ENCODE results near the gene ISG15. TPM values are rescaled to one million over a fixed set of nuclear protein-coding genes. Genes with fewer than 3 reads are reported as not detected.

ISG15 gene
- total and polyA plus RNA-seq, 2 of the 13 experiments (the other 11 are each of a cell fraction or from before 2014, with no cell fraction given), result 42.1 to 54.9 TPM

DNA sequence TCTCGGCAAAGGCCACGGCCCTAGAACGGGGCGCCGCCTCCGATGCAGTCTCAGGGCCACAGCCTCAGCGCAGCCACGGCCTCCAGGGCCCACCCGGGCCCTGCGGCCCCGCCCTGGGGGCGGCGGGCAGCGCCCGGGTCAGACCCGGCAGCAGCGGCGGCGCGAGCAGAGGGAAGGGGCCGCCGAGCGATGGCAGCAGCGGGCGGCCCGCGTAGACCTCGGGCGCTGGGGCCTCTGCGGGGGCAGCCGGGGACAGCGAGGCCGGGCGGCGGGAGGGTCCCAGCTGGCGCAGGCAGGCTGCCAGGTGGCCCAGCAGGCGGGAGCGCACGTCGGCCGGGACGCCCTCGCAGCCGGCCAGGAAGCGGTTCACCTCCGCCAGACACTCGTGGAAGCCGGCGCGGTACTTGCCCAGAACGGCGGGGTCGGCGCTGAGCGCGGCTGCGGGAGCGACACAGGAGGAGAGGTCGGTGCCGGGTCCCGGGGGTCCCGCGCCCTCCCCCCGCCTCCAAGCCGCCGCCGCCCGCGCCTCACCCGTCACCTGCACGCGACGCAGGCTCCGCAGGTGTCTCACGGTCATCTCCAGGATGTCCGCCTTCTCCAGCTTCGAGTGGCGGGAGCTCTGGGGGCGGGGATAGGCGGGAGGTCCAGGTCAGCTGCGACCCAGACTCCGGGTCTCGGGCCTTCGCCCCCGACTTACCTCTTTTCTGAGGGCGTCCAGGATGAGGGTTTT is 14.1 kb upstream of the ISG15 start:
- no peaks in the 10 kb centered on the region for H3K27me3 ChIP-seq (ENCODE audit: control insufficient read depth in 1 of 2, insufficient read depth in 2 of 2, low read length in 2 of 2)
- H2AFZ ChIP-seq (ENCODE audit: low read length), result no peak overlapping the region
- peak overlapping the region; percentile 97 for H3K27ac ChIP-seq (ENCODE audit: extremely low read length, insufficient read depth, low read length)
- peak overlapping the region; percentile 84 for H3K9ac ChIP-seq (ENCODE audit: insufficient read depth, low read depth, low read length)
- CTCF ChIA-PET (ENCODE audit: low intra/inter-chr PET ratio, low total read pairs), result no interaction called here
- no peaks in the 10 kb centered on the region for H3K9me3 ChIP-seq (ENCODE audit: low read length)
- peak overlapping the region; percentile 63 to 78 (median 78) for H3K4me3 ChIP-seq (replicated peaks in 1 of 3; ENCODE audit: insufficient read depth in 1 of 3, low read depth in 2 of 3, low read length in 3 of 3)
- POLR2A ChIA-PET, result interaction anchor here (1.0 to 3.2 kb wide), 5 partner anchors 7 to 20 kb away, joined by 3 to 13 read pairs (median 6); partner anchors contain the start of genes ISG15 and PERM1
- FAIRE-seq (no peak), DNase-seq (ENCODE audit: low spot score) (no peak), ATAC-seq (peak; percentile 7)
- intact Hi-C loops (cut with micrococcal nuclease; ENCODE audit: unreplicated experiment), result no loop called here
- in situ Hi-C loops (cut with HindIII; ENCODE audit: extremely low pct_ligation_motif_present, low pct_unique_long_range_greater_than_20kb), result no loop called here
- peaks cover 12% of the 10 kb centered on the region for H3K79me2 ChIP-seq (ENCODE audit: insufficient read depth, low read length)
- H4K20me1 ChIP-seq (ENCODE audit: insufficient read depth, low read length), result peaks cover 4% of the 10 kb centered on the region; the same call in 1 of the 2 replicates
- H3K4me2 ChIP-seq (ENCODE audit: low read depth, low read length), result peak overlapping the region; percentile 92
- H3K36me3 ChIP-seq (replicated peaks in 1 of 2; ENCODE audit: control insufficient read depth in 1 of 2, insufficient read depth in 2 of 2, low read length in 2 of 2), result no peaks in the 10 kb centered on the region
- peaks cover 57% of the 10 kb centered on the region for H3K4me1 ChIP-seq (ENCODE audit: insufficient read depth, low read length)
- no CpG with 5 or more reads among the region's 86 CpGs for WGBS (ENCODE audit: low lambda C conversion rate)
- TSS peak; percentile 75 for BruUV-seq (replicated peaks)
- peak; percentile 44; the same call in 1 of the 2 replicates for TF ChIP-seq FOXC1 (CRISPR knock-in tag; IDR thresholded peaks at IDR 0.05; ENCODE audit: borderline replicate concordance)
- no peak for TF ChIP-seq SIX4 (CRISPR knock-in tag; IDR thresholded peaks at IDR 0.05)
- 0 out of 2 replicates have a peak, but pooled peaks have one; percentile 32 for TF ChIP-seq ZNF253 (CRISPR knock-in tag; IDR thresholded peaks at IDR 0.05; ENCODE audit: borderline replicate concordance)
- TF ChIP-seq EP300 (IDR thresholded peaks at IDR 0.05; ENCODE audit: low read depth in 2 of 2, low read length in 2 of 2), result no peak
- no peak for TF ChIP-seq EP300 (CRISPR knock-in tag; IDR thresholded peaks at IDR 0.05; ENCODE audit: borderline replicate concordance)
- no peak for TF ChIP-seq SMARCC2 (IDR thresholded peaks at IDR 0.05)
- peak; percentile 47; the same call in 1 of the 2 replicates for TF ChIP-seq ZFY (CRISPR knock-in tag; IDR thresholded peaks at IDR 0.05)
- no peak for TF ChIP-seq ZBTB42 (CRISPR knock-in tag; IDR thresholded peaks at IDR 0.05)
- TF ChIP-seq ATF7-NPFF (CRISPR knock-in tag; IDR thresholded peaks at IDR 0.05; ENCODE audit: low read depth), result peak; percentile 52; the same call in 1 of the 2 replicates
- peak; percentile 36; the same call in 1 of the 2 replicates for TF ChIP-seq ZNF501 (CRISPR knock-in tag; IDR thresholded peaks at IDR 0.05)
- no peak for TF ChIP-seq MAF1 (CRISPR knock-in tag; IDR thresholded peaks at IDR 0.05; ENCODE audit: borderline replicate concordance)
- peak; percentile 71 for TF ChIP-seq ZNF777 (CRISPR knock-in tag; IDR thresholded peaks at IDR 0.05)
- TF ChIP-seq, protein P1, sequence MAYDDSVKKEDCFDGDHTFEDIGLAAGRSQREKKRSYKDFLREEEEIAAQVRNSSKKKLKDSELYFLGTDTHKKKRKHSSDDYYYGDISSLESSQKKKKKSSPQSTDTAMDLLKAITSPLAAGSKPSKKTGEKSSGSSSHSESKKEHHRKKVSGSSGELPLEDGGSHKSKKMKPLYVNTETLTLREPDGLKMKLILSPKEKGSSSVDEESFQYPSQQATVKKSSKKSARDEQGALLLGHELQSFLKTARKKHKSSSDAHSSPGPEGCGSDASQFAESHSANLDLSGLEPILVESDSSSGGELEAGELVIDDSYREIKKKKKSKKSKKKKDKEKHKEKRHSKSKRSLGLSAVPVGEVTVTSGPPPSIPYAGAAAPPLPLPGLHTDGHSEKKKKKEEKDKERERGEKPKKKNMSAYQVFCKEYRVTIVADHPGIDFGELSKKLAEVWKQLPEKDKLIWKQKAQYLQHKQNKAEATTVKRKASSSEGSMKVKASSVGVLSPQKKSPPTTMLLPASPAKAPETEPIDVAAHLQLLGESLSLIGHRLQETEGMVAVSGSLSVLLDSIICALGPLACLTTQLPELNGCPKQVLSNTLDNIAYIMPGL (CRISPR knock-in tag; IDR thresholded peaks at IDR 0.05; ENCODE audit: borderline replicate concordance in 1 of 2, low read depth in 1 of 2), result 0 out of 4 replicates have a peak, but pooled peaks of 1 of the 2 experiments have one; percentile 17
- no peak for TF ChIP-seq KMT2B (CRISPR knock-in tag; IDR thresholded peaks at IDR 0.05)
- TF ChIP-seq FIP1L1 (IDR thresholded peaks at IDR 0.05; ENCODE audit: borderline replicate concordance, insufficient read depth, low read depth, low read length), result 0 out of 2 replicates have a peak, but pooled peaks have one; percentile 10
- TF ChIP-seq POLR2AphosphoS5 (IDR thresholded peaks at IDR 0.05; ENCODE audit: low read depth, low read length), result no peak
- TF ChIP-seq, protein P2, sequence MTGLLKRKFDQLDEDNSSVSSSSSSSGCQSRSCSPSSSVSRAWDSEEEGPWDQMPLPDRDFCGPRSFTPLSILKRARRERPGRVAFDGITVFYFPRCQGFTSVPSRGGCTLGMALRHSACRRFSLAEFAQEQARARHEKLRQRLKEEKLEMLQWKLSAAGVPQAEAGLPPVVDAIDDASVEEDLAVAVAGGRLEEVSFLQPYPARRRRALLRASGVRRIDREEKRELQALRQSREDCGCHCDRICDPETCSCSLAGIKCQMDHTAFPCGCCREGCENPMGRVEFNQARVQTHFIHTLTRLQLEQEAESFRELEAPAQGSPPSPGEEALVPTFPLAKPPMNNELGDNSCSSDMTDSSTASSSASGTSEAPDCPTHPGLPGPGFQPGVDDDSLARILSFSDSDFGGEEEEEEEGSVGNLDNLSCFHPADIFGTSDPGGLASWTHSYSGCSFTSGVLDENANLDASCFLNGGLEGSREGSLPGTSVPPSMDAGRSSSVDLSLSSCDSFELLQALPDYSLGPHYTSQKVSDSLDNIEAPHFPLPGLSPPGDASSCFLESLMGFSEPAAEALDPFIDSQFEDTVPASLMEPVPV (CRISPR knock-in tag; IDR thresholded peaks at IDR 0.05), result 0 out of 2 replicates have a peak, but pooled peaks have one; percentile 41
- no peak for TF ChIP-seq SCMH1 (CRISPR knock-in tag; IDR thresholded peaks at IDR 0.05; ENCODE audit: borderline replicate concordance)
- TF ChIP-seq ZNF709 (CRISPR knock-in tag; IDR thresholded peaks at IDR 0.05), result 0 out of 2 replicates have a peak, but pooled peaks have one; percentile 4
- peak; percentile 31 for TF ChIP-seq HNRNPLL (IDR thresholded peaks at IDR 0.05; ENCODE audit: low read depth, low read length, poor library complexity, severe bottlenecking)

Measured in HepG2 (cell line).